NCI-H510A treated with DMSO at 0.1 percent for 48 hours (cell line): ENCODE results near the gene DPEP3.
"Not testable (repeated sequence)": the region's sequence is repeated elsewhere in the genome, so short reads cannot be mapped to it uniquely, and the experiment has no call there.

Experiments used
- DNase-seq: peaks from one replicate; lab custom pipeline; 2025; lab: John Stamatoyannopoulos, UW

The DPEP3 gene

GRCh38 chr16:67993207-67994039, 13.1 kb upstream of the DPEP3 start:
- peak; percentile 35 for DNase-seq

GRCh38 chr16:67992661-67993206, 12.4 kb upstream of the DPEP3 start:
- no peak for DNase-seq

DNA sequence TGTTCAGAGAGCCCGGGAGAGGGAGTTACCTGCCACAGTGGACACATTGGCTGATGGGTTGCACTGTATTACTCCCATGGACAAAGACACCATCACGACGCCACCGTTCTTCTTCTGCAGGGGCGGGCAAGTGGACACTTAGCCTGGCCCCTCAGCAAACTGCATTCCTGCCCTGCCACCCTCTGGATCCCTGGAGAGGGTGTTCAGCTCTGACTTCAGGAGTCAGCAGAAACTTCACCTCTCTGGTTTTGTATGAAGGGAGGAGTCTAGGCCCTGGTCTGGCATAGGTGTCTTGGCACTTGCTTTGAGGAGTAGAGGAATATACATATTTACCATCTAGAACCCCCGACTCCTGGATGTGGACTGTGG, 9.7 kb upstream of the DPEP3 start:
- no peak for DNase-seq

GRCh38 chr16:67989322-67990017, 9.2 kb upstream of the DPEP3 start:
- DNase-seq, result no peak

DNA sequence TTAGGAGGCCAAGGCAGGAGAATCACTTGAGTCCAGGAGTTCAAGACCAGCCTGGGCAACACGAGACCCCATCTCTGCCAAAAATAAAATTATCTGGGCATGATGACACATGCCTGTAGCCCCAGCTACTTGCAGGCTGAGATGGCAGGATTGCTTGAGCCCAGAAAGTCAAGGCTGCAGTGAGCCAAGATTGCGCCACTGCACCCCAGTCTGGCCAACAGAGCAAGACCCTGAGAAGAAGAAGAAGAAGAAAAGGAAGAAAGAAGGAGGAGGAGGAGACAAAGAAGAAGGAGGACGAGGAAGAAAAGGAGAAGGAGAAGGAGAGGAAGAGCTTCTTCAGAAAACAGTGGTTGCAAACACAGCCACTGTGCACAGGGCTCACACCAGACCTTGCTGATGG, 8.4 kb upstream of the DPEP3 start:
- DNase-seq, result no peak

DNA sequence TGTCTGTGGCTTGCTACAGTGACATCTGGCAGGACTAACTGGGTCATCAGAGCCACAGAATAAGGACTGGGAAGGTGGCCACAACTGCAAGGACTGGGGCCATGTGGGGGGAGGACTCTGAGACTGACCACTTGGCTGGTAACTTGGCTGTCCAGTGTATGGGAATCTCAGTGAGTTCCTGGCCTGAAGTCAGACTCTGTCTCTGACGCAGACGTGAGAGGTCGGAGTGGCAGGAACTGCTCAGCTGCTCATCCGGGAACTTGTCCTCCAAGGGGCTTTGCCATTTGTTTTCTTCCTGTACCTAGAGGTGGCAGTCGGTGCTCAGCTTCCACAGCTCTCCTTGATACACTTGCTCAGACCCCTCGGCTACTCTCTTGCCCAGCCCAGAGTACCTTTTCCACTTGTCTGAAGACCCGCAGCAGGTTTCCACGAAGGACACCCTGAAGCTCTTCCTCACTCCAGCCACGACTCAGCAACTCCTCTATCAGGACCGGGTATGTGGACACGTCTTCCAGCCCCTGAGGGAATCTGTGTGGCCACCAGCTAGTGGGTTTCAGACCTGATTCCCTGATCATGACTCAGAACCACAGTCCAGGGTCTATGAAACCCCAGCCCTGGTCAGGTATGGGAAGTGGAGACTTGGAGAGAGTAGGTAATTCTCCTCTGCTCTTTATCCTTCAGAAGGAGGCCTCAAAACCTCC, 7.3 kb upstream of the DPEP3 start:
- DNase-seq, result no peak

DNA sequence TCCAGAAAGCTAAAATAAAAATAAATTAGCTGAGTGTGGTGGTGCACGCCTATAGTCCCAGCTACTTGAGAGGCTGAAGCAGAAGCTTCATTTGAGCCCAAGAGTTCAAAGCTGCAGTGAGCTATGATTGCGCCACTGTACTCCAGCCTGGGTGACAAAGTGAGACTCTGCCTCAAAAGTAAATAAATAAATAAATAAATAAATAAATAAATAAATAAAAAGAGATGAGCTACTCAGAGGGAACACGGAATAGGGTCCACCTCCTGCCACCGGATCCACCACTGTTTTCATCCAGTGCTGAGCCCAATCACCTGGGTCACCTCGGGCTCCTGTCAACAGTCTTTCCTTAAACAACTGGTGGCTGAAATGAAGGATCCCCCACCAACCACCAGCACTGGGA, 6.7 kb upstream of the DPEP3 start:
- DNase-seq, result no peak

DNA sequence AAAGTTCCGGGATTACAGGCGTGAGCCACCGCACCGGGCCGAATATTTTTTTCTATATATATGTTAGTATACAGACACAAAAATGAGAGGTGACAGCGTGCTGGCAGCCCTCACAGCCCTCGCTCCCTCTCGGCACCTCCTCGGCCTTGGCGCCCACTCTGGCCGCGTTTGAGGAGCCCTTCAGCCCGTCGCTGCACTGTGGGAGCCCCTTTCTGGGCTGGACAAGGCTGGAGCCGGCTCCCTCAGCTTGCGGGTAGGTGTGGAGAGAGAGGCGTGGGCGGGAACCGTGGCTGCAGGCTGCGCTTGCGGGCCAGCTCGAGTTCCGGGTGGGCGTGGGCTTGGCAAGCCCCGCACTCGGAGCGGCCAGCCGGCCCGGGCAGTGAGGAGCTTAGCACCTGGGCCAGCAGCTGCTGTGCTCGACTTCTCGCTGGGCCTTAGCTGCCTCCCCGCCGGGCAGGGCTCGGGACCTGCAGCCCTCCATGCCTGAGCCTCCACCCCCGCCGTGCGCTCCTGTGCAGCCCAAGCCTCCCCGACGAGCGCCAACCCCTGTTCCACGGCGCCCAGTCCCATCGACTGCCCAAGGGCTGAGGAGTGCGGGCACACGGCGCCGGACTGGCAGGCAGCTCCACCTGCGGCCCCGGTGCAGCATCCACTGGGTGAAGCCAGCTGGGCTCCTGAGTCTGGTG, 1.9 kb upstream of the DPEP3 start:
- DNase-seq, result no peak

GRCh38 chr16:67977469-67978227, 2.7 kb downstream of the DPEP3 start:
- no peak for DNase-seq

- DNase-seq, result no peak
Observed at GRCh38 chr16:67977005-67977404, 3.3 kb downstream of the DPEP3 start.

- DNase-seq, result no peak
Observed at GRCh38 chr16:67976205-67976604, 4.1 kb downstream of the DPEP3 start.

DNA sequence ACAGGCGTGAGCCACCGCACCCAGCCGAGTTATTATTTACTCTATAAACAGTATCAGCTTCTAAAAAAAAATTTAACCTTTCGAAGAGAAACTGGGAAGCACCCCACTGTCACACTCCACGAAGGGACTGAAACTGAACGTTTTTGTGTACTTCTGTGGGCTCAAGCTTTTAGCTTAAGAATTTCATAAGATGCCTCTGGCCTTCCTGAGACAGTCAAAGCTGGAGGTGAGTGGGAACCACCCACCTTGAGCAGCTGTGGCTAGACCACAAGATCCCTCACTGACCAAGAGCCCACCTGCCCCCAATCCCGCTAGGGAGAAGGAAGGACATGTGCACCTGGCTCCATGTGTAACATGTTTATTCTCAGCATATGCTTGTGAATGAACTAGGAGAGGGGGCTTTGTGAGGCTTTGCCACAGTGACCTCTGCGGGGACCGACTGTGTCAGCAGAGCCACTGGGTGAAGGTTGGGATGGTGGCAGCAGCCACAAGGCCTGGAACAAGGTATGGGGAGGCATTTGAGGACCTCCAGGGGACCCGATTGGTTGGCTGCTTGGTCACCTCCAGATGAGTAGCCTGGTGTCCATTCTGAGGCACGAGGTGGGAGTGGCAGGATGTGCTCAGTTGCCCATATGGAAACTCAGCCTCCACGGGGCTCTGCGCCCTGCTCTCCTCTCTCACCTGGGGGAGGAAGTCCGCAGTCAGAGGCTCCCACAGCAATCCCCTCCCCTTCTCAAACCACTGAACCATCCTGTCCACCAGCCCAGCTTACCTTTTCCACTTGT, 4.8 kb downstream of the DPEP3 start:
- DNase-seq, result no peak

- not testable (repeated sequence) for DNase-seq
Observed at GRCh38 chr16:67972285-67972684, 8.0 kb downstream of the DPEP3 start.

DNA sequence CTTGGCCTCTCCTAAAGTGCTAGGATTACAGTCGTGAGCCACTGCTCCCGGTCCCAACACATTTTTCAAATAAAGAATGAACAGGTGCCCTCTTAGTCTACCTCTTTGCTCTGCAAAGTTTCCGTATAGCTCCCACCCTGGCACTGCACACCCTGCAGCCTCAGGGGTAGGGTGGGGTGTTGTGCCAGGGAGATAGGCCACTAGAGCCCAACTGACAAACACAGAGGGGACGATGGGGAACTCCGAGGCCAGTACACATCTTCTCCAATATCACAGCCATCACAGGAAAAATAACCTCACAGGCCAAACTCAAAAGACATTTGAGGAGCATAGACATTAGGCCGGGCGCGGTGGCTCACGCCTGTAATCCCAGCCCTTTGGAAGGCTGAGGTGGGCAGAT, 9.2 kb downstream of the DPEP3 start:
- no peak for DNase-seq

DNA sequence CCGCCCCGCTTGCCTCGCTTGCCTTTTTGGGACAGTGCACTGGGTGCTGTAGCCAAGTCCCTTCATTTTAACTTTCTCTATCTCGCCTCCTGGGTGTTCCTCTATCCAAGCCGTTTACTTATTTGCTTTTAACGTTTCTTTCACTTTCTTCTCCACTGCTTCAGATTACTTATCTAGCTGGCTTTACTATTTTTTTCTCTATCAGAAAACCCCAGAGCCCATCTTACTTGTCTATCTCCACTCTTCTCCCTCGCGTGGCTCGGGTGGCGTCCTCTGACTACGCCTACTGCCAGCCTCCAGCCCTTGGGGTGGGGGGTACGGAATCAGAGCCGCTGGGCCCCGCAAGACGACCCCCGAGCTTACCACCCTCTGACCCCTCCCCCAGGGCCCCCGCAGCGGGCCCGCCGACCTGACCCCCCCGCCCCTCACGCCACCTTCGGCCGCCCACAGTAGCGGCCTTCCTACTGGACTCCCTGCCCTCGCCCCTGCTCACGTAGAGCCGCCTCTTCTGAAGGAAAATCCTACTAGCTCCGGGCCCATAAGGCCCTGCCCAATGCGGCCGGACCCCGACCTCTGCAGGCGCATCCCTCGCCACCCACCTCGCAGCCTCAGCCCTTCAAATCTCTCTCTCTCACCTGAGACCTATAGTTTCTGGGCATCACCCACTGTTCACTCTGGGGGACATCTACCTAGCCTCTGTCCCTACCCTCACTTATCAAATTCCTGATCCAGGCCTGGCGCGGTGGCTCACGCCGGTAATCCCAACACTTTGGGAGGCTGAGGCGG, 10.9 kb downstream of the DPEP3 start:
- no peak for DNase-seq

DNA sequence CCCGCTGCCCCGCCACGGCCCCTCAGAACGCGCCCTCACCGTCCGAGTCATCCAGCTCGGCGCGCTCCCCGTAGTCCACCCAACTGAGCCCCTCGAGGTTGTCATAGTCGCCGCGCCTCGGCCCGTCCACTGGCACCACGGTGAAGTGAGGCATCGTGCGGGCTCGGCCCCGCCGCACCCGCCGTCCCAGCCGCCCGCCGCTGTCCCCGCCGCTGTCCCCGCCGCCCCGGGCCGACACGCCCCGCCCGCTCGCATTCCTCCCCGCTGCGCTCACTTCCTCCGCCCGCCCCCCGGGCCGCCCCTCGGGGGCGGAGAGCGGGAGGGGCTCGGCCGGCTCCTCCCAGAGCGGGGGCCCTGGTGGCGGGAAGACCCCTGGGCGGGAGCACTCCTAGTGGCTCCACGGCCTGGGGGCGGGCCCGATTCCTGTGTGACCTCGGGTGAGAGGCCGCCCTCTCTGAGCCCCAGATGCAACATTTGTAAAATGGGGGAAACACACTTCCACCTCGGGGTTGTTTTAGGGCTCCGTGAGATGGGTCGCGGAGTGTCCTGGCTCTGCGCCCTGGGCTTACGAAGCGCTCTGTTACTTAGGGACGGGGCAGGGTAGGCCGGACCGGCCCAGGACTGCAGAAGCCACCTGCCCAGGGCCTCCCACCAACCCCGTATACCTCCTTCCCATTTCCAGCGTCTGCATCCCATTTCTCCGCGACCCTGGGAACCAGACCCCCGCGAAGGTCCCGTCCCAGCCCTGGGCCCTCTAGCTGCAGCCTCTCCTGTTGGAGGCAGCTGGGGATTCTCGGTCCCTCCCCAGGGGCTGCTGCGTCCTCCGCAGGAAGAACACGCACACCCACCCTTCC, 11.7 kb downstream of the DPEP3 start, which contains the start of gene SLC12A4:
Gene SLC12A4 (minus strand): TSS at position 238 of the 854 bp plus-strand sequence. CDS start 84 bp downstream, at position 154.
- no peak for DNase-seq

- no peak for DNase-seq
Observed at GRCh38 chr16:67967958-67968399, 12.3 kb downstream of the DPEP3 start.

GRCh38 chr16:67967183-67967957, 12.9 kb downstream of the DPEP3 start:
- DNase-seq, result peak; percentile 21
